ENCODE measurements around the gene MBD4.

DNA sequence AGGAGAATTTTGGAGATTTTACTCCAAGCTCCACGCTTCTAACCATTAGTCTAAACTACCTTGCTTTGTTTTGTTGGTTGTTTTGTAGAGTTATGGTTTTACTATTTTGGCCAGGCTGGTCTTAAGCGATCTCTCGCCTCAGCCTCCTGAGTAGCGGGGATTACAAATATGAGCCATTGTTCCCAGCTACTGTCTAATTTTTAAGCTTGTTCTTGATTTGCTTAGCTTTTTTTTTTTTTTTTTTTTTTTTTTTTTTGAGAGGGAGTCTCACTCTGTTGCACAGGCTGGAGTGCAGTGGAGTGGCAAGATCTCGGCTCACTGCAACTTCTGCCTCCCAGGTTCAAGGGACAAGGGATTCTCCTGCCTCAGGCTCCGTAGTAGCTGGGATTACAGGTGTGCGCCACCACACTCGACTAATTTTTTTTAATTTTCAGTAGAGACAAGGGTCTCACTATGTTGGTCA is 39.8 kb downstream of the MBD4 start:
- no peak for TF ChIP-seq POLR2AphosphoS5 (IDR thresholded peaks at IDR 0.05; ENCODE audit: borderline replicate concordance, low read depth, low read length)
- TF ChIP-seq EZH2 (IDR thresholded peaks at IDR 0.05) = no peak

Measured in SK-N-MC (cell line).